Right atrium auricular region (tissue), 2 donors: ENCODE measurements around the gene DOCK1. TPM values are rescaled to one million over a fixed set of nuclear protein-coding genes. Genes with fewer than 3 reads are reported as not detected.

ENCODE experiments used
- DNase-seq: peaks from one replicate; pipeline ENCODE4 v3.0.0-alpha.2; 2019; ENCODE audit warnings: low spot score
- H3K27ac ChIP-seq, 2 donors: fragments of 200-600 bp; sonication (generic); 1 replicate in 1 of 2; 2 replicates in 1 of 2; pipeline ENCODE4 v1.5.1; 2016 to 2019
- H3K27me3 ChIP-seq, 2 donors: fragments of 200-600 bp; sonication (generic); one replicate each; pipeline versions ENCODE4 v1.5.1 to v1.6.0; 2017 to 2019
- H3K36me3 ChIP-seq: fragments of 200-600 bp; sonication (generic); one replicate; pipeline ENCODE4 v1.5.1; 2016
- H3K4me1 ChIP-seq, 2 donors: fragments of 200-600 bp; sonication (generic); one replicate each; pipeline versions ENCODE4 v1.5.1 to v1.6.0; 2017 to 2019
- H3K4me3 ChIP-seq, 2 donors: fragments of 200-600 bp; sonication (generic); 1 replicate in 1 of 2; 2 replicates in 1 of 2; pipeline ENCODE4 v1.5.1; 2017 to 2019; ENCODE audit warnings: mild to moderate bottlenecking in 1 of 2, moderate library complexity in 1 of 2
- H3K9me3 ChIP-seq, 2 donors: fragments of 200-600 bp; sonication (generic); one replicate each; pipeline ENCODE4 v1.5.1; 2019
- CTCF ChIP-seq, 2 donors: fragments of 200-600 bp; sonication (generic); IDR thresholded peaks; one replicate each; pipeline ENCODE4 v1.5.1; 2019; ENCODE audit warnings: antibody characterized with exemption in 2 of 2
- total RNA-seq, 2 donors: library from RNA; depleted of rRNA; stranded (reverse); fragments of >200 nt; gene quantifications; one replicate each; pipeline ENCODE4 v1.1.0, GENCODE V29; 2016

Gene DOCK1
- total RNA-seq, 2 donors from 2014 or later = 13.0 to 16.8 TPM

GRCh38 chr10:126997801-126998590 is 92.8 kb downstream of the DOCK1 start:
- no peak for TF ChIP-seq CTCF (IDR thresholded peaks at IDR 0.05)
- H3K9me3 ChIP-seq = no peaks in the 10 kb centered on the region
- DNase-seq = no peak
- H3K27ac ChIP-seq = no peak overlapping the region
- no peaks in the 10 kb centered on the region for H3K4me1 ChIP-seq
- H3K36me3 ChIP-seq = peaks cover under 1% of the 10 kb centered on the region
- H3K27me3 ChIP-seq = no peaks in the 10 kb centered on the region
- H3K4me3 ChIP-seq = no peak overlapping the region

- no peaks in the 10 kb centered on the region for H3K9me3 ChIP-seq
- no peak overlapping the region for H3K4me3 ChIP-seq
- no peaks in the 10 kb centered on the region for H3K4me1 ChIP-seq
- no peak for DNase-seq
- no peak for TF ChIP-seq CTCF (IDR thresholded peaks at IDR 0.05)
- peaks cover 7% of the 10 kb centered on the region for H3K36me3 ChIP-seq
- no peaks in the 10 kb centered on the region for H3K27me3 ChIP-seq
- no peak overlapping the region for H3K27ac ChIP-seq
These were observed 95.4 kb downstream of the DOCK1 start for GRCh38 chr10:127000598-127000997.

DNA sequence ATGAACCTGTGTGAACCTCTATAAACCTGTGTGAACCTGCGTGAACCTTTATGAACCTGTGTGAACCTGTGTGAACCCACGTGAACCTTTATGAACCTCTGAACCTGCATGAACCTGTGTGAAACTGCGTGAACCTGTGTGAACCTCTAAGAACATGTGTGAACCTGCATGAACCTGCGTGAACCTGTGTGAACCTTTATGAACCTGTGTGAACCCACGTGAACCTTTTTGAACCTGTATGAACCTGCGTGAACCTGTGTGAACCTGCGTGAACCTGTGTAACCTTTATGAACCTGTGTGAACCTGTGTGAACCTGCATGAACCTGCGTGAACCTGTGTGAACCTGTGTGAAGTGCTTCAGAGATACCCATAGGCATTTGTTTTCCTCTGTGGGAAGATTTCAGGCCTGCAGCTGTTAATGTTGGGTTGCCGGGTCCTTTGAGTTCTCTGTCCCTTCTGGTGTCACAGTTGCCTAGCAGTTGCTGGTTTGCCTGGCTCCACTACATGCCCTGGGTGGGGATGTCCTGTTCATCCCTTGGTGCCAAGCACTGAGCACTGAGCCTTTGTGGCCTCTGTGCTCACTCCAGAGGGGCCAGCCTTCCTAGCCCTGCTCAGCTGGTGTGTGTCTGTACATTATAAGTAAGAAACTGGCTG is 97.9 kb downstream of the DOCK1 start:
- no peak for DNase-seq
- Histone ChIP-seq H3K4me3 (no peak overlapping the region), H3K27me3 (no peaks in the 10 kb centered on the region), H3K27ac (no peak overlapping the region), H3K9me3 (no peaks in the 10 kb centered on the region), H3K4me1 (no peaks in the 10 kb centered on the region), H3K36me3 (peaks cover 10% of the 10 kb centered on the region)
- no peak for TF ChIP-seq CTCF (IDR thresholded peaks at IDR 0.05)

DNA sequence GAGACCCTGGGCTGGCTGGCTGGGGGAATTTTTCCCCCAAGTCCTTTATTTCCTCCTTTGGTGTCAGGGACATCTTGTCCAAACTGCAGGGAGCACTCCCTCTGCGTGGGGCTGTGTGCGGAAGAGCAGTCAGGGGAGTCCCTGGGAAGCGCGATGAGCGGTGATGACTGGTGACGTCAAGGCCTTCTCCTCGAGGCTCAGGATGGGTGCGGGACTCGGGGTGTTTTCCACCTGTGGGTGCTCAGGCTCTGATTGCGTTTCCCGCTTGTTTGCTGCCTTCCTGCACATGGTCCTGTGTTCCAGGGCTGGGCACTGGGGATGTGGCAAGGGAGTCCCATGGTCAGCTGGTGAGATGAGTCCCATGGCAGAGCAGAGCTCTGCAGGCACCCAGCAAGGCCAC is 101.2 kb downstream of the DOCK1 start:
- Histone ChIP-seq H3K9me3 (no peaks in the 10 kb centered on the region), H3K4me3 (no peak overlapping the region), H3K27ac (no peak overlapping the region), H3K27me3 (no peaks in the 10 kb centered on the region), H3K4me1 (no peaks in the 10 kb centered on the region), H3K36me3 (peaks cover 10% of the 10 kb centered on the region)
- peak; percentile 36 for DNase-seq
- no peak for TF ChIP-seq CTCF (IDR thresholded peaks at IDR 0.05)

GRCh38 chr10:127009366-127009765 is 104.1 kb downstream of the DOCK1 start:
- H3K27me3 ChIP-seq = no peaks in the 10 kb centered on the region
- H3K9me3 ChIP-seq = no peaks in the 10 kb centered on the region
- peaks cover 3% of the 10 kb centered on the region for H3K36me3 ChIP-seq
- no peak for DNase-seq
- H3K4me3 ChIP-seq = no peak overlapping the region
- no peak overlapping the region for H3K27ac ChIP-seq
- peaks cover 0 to 11% of the 10 kb centered on the region in 2 donors for H3K4me1 ChIP-seq
- no peak for TF ChIP-seq CTCF (IDR thresholded peaks at IDR 0.05)
